ENCODE results near the gene GNG3. TPM values are rescaled to one million over a fixed set of nuclear protein-coding genes. Genes with fewer than 3 reads are reported as not detected.

GNG3 gene
- polyA plus RNA-seq, 2 of the 4 experiments (the other 2 are of a cell fraction) = not detected

DNA sequence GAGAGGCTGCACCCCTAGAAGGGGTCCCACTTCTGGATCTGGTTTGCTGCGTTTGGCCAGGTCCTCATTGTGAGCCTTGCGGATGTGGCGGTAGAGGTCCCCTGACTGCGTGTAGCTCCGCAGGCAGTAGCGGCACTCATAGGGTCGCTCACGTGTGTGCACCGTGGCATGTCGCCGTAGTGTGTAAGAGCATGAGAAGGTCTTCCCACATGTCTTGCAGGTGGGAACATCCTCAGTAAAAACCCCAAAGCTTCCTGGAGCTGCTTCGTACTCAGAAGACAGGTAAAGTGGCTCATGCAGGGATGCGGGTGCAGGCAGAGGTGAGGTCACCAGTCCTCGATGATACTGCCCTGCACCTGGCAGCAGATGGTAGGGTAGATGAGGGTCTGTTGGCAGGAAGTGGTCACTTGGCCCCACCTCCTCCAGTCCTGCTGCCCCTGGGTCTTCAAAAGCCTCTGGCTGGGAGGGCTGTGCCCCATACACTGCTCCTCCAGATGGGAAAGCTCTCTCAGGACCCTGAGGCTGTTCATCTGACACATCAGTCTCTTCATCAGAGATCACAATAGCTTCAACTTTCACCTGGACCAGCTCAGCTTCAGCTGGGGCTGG, 44.8 kb downstream of the GNG3 start:
- ATAC-seq = no peak
- Histone ChIP-seq H3K27ac (no peak overlapping the region), H3K9me3 (no peaks in the 10 kb centered on the region), H3K4me2 (no peak overlapping the region), H3K4me3 (no peak overlapping the region), H3K4me1 (peaks cover 11% of the 10 kb centered on the region; the same call in 1 of the 3 replicates)
- FAIRE-seq = no peak
- ChIA-PET POLR2A (interaction anchor here (0.8 to 1.2 kb wide), 2 partner anchors 19 to 25 kb away, joined by 3 to 4 read pairs; partner anchors contain the start of genes HNRNPUL2, TAF6L and TTC9C), CTCF (interaction anchor here (1.0 to 3.2 kb wide), 5 partner anchors 15 to 89 kb away, joined by 3 to 17 read pairs (median 7); no protein-coding TSS in a partner anchor)
- DNase-seq (ENCODE audit: low read depth in 1 of 2, low spot score in 1 of 2) = no peak
- TF ChIP-seq JUN (IDR thresholded peaks at IDR 0.05) (no peak), HEYL (CRISPR knock-in tag; IDR thresholded peaks at IDR 0.05) (no peak), PHF8 (IDR thresholded peaks at IDR 0.05; ENCODE audit: borderline replicate concordance, low read depth) (no peak), NR3C1 (IDR thresholded peaks at IDR 0.05) (no peak), SREBF2 (IDR thresholded peaks at IDR 0.05) (no peak)
- WGBS (ENCODE audit: missing lambda C conversion rate) = 93% methylated on average over 14 of the region's 14 CpGs

DNA sequence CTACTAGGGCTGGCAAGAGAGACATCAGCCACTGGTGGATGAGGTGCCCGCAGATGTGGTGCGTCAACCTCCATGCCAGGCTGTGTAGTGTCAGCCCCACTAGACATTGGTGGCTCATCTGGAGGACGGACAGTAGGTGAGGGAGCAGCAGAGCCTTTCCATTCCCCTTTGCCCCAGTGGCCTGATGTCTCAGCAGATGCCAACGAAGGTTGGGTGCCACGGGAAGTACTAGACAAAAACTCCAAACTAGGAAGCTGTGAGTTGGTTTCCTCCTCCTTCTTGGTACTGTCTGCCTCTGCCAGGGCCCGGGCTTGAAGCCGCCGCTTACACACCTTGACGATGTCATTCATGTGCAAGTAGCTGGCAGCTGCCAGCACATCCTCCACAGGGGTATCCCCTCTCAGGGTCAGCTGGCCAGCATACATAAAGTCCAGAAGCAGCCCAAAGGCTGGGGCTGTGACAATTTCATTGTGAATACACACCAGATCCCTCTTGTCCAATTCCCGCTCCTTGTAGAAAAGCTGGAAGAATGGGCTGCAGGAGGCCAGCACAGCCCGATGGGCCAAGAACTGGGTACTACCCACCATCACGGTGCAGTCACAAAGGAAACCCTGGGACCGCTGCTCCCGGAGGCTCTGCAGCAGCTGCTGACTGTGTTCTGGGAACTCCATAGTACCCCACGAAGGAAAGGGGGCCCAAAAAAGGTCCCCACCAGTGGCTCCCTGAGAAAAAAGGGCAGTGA, 45.7 kb downstream of the GNG3 start:
- no peak for DNase-seq (ENCODE audit: low read depth in 1 of 2, low spot score in 1 of 2)
- Histone ChIP-seq H3K9me3 (no peaks in the 10 kb centered on the region), H3K4me3 (peak overlapping the region; percentile 55), H3K4me1 (peaks cover 11% of the 10 kb centered on the region; the same call in 1 of the 3 replicates), H3K4me2 (peak overlapping the region; percentile 81), H3K27ac (peak overlapping the region; percentile 92 to 94)
- WGBS (ENCODE audit: missing lambda C conversion rate) = 70% methylated on average over 15 of the region's 15 CpGs
- FAIRE-seq = no peak
- POLR2A ChIA-PET = interaction anchor here (0.5 to 3.0 kb wide), 36 partner anchors 8 to 200 kb away, joined by 3 to 96 read pairs (median 6); partner anchors contain the start of genes C11orf98, CSKMT, GANAB and HNRNPUL2
- peak; percentile 12 to 17; a peak in 5 of 6 replicates for ATAC-seq
- TF ChIP-seq CHD4 (IDR thresholded peaks at IDR 0.05; ENCODE audit: borderline replicate concordance) (no peak), ZNF302 (CRISPR knock-in tag; IDR thresholded peaks at IDR 0.05) (no peak), RCOR1 (IDR thresholded peaks at IDR 0.05; ENCODE audit: low read depth, low read length) (no peak), HDAC2 (IDR thresholded peaks at IDR 0.05) (no peak), EHF (CRISPR knock-in tag; IDR thresholded peaks at IDR 0.05) (no peak), POLR2AphosphoS2 (conservative IDR thresholded peaks at IDR 0.05; ENCODE audit: low read length) (no peak), MAZ (IDR thresholded peaks at IDR 0.05; ENCODE audit: borderline replicate concordance, low read depth, low read length) (no peak), SREBF2 (IDR thresholded peaks at IDR 0.05) (no peak), EP300 (IDR thresholded peaks at IDR 0.05) (no peak)
- TF ChIP-seq, protein P1, sequence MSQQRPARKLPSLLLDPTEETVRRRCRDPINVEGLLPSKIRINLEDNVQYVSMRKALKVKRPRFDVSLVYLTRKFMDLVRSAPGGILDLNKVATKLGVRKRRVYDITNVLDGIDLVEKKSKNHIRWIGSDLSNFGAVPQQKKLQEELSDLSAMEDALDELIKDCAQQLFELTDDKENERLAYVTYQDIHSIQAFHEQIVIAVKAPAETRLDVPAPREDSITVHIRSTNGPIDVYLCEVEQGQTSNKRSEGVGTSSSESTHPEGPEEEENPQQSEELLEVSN (IDR thresholded peaks at IDR 0.05; ENCODE audit: borderline replicate concordance, low read depth) = no peak
- TF ChIP-seq, protein P2, sequence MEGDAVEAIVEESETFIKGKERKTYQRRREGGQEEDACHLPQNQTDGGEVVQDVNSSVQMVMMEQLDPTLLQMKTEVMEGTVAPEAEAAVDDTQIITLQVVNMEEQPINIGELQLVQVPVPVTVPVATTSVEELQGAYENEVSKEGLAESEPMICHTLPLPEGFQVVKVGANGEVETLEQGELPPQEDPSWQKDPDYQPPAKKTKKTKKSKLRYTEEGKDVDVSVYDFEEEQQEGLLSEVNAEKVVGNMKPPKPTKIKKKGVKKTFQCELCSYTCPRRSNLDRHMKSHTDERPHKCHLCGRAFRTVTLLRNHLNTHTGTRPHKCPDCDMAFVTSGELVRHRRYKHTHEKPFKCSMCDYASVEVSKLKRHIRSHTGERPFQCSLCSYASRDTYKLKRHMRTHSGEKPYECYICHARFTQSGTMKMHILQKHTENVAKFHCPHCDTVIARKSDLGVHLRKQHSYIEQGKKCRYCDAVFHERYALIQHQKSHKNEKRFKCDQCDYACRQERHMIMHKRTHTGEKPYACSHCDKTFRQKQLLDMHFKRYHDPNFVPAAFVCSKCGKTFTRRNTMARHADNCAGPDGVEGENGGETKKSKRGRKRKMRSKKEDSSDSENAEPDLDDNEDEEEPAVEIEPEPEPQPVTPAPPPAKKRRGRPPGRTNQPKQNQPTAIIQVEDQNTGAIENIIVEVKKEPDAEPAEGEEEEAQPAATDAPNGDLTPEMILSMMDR (IDR thresholded peaks at IDR 0.05) = no peak
- TF ChIP-seq, protein P3, sequence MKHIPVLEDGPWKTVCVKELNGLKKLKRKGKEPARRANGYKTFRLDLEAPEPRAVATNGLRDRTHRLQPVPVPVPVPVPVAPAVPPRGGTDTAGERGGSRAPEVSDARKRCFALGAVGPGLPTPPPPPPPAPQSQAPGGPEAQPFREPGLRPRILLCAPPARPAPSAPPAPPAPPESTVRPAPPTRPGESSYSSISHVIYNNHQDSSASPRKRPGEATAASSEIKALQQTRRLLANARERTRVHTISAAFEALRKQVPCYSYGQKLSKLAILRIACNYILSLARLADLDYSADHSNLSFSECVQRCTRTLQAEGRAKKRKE (CRISPR knock-in tag; IDR thresholded peaks at IDR 0.05; ENCODE audit: low read depth) = no peak
- TF ChIP-seq, protein P4, sequence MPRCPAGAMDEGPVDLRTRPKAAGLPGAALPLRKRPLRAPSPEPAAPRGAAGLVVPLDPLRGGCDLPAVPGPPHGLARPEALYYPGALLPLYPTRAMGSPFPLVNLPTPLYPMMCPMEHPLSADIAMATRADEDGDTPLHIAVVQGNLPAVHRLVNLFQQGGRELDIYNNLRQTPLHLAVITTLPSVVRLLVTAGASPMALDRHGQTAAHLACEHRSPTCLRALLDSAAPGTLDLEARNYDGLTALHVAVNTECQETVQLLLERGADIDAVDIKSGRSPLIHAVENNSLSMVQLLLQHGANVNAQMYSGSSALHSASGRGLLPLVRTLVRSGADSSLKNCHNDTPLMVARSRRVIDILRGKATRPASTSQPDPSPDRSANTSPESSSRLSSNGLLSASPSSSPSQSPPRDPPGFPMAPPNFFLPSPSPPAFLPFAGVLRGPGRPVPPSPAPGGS (IDR thresholded peaks at IDR 0.05) = no peak
- TF ChIP-seq, protein P5, sequence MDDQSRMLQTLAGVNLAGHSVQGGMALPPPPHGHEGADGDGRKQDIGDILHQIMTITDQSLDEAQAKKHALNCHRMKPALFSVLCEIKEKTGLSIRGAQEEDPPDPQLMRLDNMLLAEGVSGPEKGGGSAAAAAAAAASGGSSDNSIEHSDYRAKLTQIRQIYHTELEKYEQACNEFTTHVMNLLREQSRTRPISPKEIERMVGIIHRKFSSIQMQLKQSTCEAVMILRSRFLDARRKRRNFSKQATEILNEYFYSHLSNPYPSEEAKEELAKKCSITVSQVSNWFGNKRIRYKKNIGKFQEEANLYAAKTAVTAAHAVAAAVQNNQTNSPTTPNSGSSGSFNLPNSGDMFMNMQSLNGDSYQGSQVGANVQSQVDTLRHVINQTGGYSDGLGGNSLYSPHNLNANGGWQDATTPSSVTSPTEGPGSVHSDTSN (IDR thresholded peaks at IDR 0.05) = no peak
- CTCF ChIA-PET = interaction anchor here (0.6 to 3.2 kb wide), 12 partner anchors 10 to 88 kb away, joined by 3 to 17 read pairs (median 4); partner anchors contain the start of genes HNRNPUL2 and STX5

All from A549 (cell line).